Lung (tissue), 12 donors: ENCODE results near the gene NONO. TPM values are rescaled to one million over a fixed set of nuclear protein-coding genes. Genes with fewer than 3 reads are reported as not detected.
A peak's percentile ranks its signal among the peaks of the same experiment; 100 is the strongest.

Experiments used
- ATAC-seq: fragments of 200-7000 bp; cut with Tn5 transposase; one replicate; pipeline ENCODE4 v1.9.1; 2020; ENCODE audit warnings: moderate number of reproducible peaks; ENCODE audit not compliant: insufficient read depth, low FRiP score
- DNase-seq, 3 donors: peaks; one replicate each; pipeline ENCODE4 v3.0.0-alpha.2; 2013 to 2017
- H3K27ac ChIP-seq, 2 donors: one replicate each; pipeline ENCODE4 v1.5.1; 2013; ENCODE audit warnings: mild to moderate bottlenecking in 2 of 2, moderate library complexity in 2 of 2, control low read depth in 1 of 2, inconsistent platforms in 1 of 2, low read depth in 1 of 2, low read length in 1 of 2
- H3K27me3 ChIP-seq, 3 donors: one replicate each; pipeline ENCODE4 v1.5.1; 2013; ENCODE audit warnings: low read length in 2 of 3; ENCODE audit not compliant: control insufficient read depth in 3 of 3, insufficient read depth in 3 of 3
- H3K36me3 ChIP-seq, 4 donors: one replicate each; pipeline ENCODE4 v1.5.1; 2013; ENCODE audit warnings: low read length in 4 of 4, mild to moderate bottlenecking in 1 of 4, moderate library complexity in 1 of 4; ENCODE audit not compliant: control insufficient read depth in 4 of 4, insufficient read depth in 4 of 4
- H3K4me1 ChIP-seq, 5 donors: one replicate each; pipeline ENCODE4 v1.5.1; 2013; ENCODE audit warnings: low read length in 5 of 5, mild to moderate bottlenecking in 2 of 5, moderate library complexity in 1 of 5; ENCODE audit not compliant: control insufficient read depth in 5 of 5, insufficient read depth in 5 of 5
- H3K4me3 ChIP-seq: one replicate; pipeline ENCODE4 v1.5.1; 2013; ENCODE audit warnings: mild to moderate bottlenecking, control low read depth, moderate library complexity
- H3K9ac ChIP-seq, 2 donors: one replicate each; pipeline ENCODE4 v1.5.1; 2013; ENCODE audit warnings: low read length in 2 of 2, control low read depth in 1 of 2; ENCODE audit not compliant: insufficient read depth in 1 of 2
- H3K9me3 ChIP-seq, 4 donors: one replicate each; pipeline ENCODE4 v1.5.1; 2013; ENCODE audit warnings: low read length in 3 of 4, mild to moderate bottlenecking in 1 of 4, moderate library complexity in 1 of 4; ENCODE audit not compliant: control insufficient read depth in 4 of 4, insufficient read depth in 3 of 4
- WGBS, 2 donors: extraction: QIAGEN DNeasy Blood & Tissue Kit; methylation state at CpG; one replicate each; pipeline ENCODE4 v1.1.7; 2013; 5-methylcytosine and 5-hydroxymethylcytosine counted together
- polyA plus RNA-seq, 2 donors: library from polyadenylated mRNA; stranded (reverse); fragments of 200-250 nt; gene quantifications; one replicate each; pipeline ENCODE4 v1.2.1, GENCODE V29; 2013
- total RNA-seq, 2 donors: library from RNA; depleted of rRNA in 1 of 2; stranded (reverse); fragments of >200 nt in 1 of 2; gene quantifications; one replicate each; pipeline ENCODE4 v1.2.1, GENCODE V29; 2014 to 2021
- TF ChIP-seq, protein P1 (sequence below): IDR thresholded peaks from 2 replicates; pipeline ENCODE4 v1.5.1; 2012; ENCODE audit warnings: mild to moderate bottlenecking; ENCODE audit errors: control extremely low read depth, extremely low read depth
- donor health status: control.
- donor health status: control.
- donor health status: Bipolar disorder and iron deficiency.
- donor health status: healthy.
- donor health status: DM: yes; HTN: yes; CAD: no.

The NONO gene
- total and polyA plus RNA-seq, 4 donors = 93.5 to 336 (median 189) TPM

DNA sequence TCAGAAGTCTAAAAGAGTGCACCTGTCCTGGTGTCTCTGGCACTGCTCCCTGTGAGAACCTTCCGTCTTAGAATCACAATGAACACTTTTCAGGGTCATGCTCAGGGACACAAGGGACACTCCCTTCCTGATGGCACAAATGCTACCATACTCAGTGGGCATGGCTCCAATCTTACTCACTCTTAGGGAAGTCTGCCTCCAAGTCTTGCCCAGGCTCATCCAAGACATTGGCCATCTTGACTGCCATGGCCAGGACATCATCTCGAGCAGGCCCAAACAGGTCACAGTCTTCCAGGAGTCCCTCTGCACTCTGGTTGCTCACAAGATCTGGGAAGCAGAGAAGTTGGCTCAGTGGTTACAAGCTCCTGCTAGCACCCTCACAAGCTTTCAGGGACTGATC is 38.3 kb upstream of the NONO start:
- 78 to 84% methylated on average over 2 of the region's 2 CpGs for WGBS, 2 donors
- no peak for ATAC-seq
- peaks cover 14 to 36% (median 29%) of the 10 kb centered on the region in 4 donors for H3K36me3 ChIP-seq

GRCh38 chrX:71250841-71251240 is 32.6 kb upstream of the NONO start:
- peaks cover 0 to 22% (median 0%) of the 10 kb centered on the region in 5 donors for H3K4me1 ChIP-seq
- ATAC-seq = no peak
- no peaks in the 10 kb centered on the region for H3K9me3 ChIP-seq
- H3K4me3 ChIP-seq = no peak overlapping the region
- H3K27me3 ChIP-seq = no peaks in the 10 kb centered on the region
- 74 to 80% methylated on average over 4 to 9 of the region's 9 CpGs for WGBS, 2 donors
- no peak overlapping the region for H3K27ac ChIP-seq
- H3K36me3 ChIP-seq = peaks cover 5 to 20% (median 17%) of the 10 kb centered on the region in 4 donors
- no peak overlapping the region for H3K9ac ChIP-seq
- TF ChIP-seq, protein P1, sequence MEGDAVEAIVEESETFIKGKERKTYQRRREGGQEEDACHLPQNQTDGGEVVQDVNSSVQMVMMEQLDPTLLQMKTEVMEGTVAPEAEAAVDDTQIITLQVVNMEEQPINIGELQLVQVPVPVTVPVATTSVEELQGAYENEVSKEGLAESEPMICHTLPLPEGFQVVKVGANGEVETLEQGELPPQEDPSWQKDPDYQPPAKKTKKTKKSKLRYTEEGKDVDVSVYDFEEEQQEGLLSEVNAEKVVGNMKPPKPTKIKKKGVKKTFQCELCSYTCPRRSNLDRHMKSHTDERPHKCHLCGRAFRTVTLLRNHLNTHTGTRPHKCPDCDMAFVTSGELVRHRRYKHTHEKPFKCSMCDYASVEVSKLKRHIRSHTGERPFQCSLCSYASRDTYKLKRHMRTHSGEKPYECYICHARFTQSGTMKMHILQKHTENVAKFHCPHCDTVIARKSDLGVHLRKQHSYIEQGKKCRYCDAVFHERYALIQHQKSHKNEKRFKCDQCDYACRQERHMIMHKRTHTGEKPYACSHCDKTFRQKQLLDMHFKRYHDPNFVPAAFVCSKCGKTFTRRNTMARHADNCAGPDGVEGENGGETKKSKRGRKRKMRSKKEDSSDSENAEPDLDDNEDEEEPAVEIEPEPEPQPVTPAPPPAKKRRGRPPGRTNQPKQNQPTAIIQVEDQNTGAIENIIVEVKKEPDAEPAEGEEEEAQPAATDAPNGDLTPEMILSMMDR = no peak
- no peak for DNase-seq

More for the DNA sequence above, 38.3 kb upstream of the NONO start:
- Histone ChIP-seq H3K9ac (no peak overlapping the region), H3K27ac (no peak overlapping the region), H3K4me1 (no peaks in the 10 kb centered on the region), H3K9me3 (peaks cover 0 to 7% (median 0%) of the 10 kb centered on the region in 4 donors), H3K4me3 (no peak overlapping the region), H3K27me3 (no peaks in the 10 kb centered on the region)
- TF ChIP-seq, protein P1 = no peak
- DNase-seq = no peak

- Histone ChIP-seq H3K9ac (peak overlapping the region in 1 of 2 donors; percentile 11), H3K27me3 (no peaks in the 10 kb centered on the region), H3K4me3 (no peak overlapping the region), H3K27ac (no peak overlapping the region), H3K36me3 (peaks cover 4 to 16% (median 13%) of the 10 kb centered on the region in 4 donors), H3K9me3 (no peaks in the 10 kb centered on the region), H3K4me1 (peaks cover 0 to 25% (median 0%) of the 10 kb centered on the region in 5 donors)
- DNase-seq (peak in 1 of 3 donors; percentile 21), ATAC-seq (no peak)
- TF ChIP-seq, protein P1 = no peak
- 2 to 38% methylated on average over 7 to 8 of the region's 8 CpGs for WGBS, 2 donors
These were observed 31.9 kb upstream of the NONO start for GRCh38 chrX:71251466-71251973.

GRCh38 chrX:71252221-71252620 is 31.2 kb upstream of the NONO start:
- no peaks in the 10 kb centered on the region for H3K27me3 ChIP-seq
- ATAC-seq (no peak), DNase-seq (no peak)
- H3K27ac ChIP-seq = no peak overlapping the region
- WGBS, 2 donors = 34 to 68% methylated on average over 2 of the region's 2 CpGs
- H3K9me3 ChIP-seq = no peaks in the 10 kb centered on the region
- peaks cover 0 to 25% (median 0%) of the 10 kb centered on the region in 5 donors for H3K4me1 ChIP-seq
- TF ChIP-seq, protein P1 = no peak
- no peak overlapping the region for H3K4me3 ChIP-seq
- H3K9ac ChIP-seq = no peak overlapping the region
- H3K36me3 ChIP-seq = peaks cover 4 to 13% (median 8%) of the 10 kb centered on the region in 4 donors
